Inflammatory macrophage treated with lipopolysaccharide for 4 hours (primary cell): ENCODE data around the gene ACSF2.
"Not testable (repeated sequence)": the region's sequence is repeated elsewhere in the genome, so short reads cannot be mapped to it uniquely, and the experiment has no call there.

Experiments
- DNase-seq: peaks from one replicate; pipeline ENCODE4 v3.0.0-alpha.2; 2020

ACSF2 gene

DNA sequence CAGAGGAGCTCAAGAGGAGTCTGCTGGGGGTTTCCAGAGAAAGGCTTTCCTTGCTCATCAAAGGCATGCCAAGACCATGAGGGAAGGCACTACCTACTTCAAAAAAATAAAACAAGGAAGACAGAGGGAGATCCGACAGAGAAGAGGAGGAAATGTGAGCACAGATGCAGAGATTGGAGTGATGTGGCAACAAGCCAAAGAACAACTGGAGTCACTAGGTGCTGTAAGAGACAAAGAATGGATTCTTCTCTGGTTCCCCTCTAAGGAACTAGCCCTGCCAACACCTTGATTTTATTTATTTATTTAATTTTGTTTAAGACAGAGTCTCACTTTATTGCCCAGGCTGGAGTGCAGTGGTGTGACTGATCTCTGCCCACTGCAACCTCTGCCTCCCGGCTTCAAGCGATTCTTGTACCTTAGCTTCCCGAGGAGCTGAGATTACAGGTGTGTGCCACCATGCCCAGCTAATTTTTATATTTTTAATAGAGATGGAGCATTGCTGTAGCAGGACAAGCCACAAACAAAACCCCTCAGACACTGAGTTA lies 13.8 kb upstream of the ACSF2 start:
- no peak for DNase-seq

DNA sequence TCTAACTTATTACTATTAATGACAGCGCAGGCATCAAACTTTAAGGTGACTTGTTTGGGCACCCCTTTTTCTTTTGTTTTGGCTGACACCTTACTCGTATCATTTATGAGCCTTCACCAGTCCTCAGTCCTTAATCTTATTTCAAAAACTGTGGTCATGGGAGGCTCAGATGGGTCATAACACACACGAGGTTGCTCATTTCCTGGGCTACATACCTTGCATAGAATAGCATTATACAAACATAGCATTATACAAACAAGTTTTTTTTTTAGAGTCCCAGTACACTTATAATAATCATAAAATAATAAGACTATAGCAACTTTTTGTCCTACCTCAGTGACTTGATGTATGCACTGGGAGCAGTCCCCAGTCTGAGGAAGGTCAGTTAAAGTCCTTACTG lies 11.2 kb upstream of the ACSF2 start:
- DNase-seq = no peak

DNA sequence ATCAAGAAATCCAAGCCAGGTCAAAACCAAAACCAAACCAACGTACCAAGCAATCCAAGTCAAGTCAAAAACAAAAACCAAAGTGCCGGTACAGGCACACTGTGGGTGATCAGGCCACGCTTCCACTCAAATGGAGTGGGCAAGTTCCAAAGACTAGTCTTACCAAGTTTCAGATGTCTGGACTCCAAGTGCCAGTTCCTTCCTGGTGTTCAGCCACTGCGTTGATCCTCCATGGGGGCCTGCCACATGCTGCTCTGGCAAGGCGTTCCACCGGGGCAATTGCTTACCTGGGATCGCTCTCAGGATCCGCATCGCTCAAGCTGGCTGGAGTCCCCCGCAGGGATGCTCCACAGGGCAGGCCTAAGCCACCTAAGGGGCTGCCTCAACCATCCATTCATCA lies 6.4 kb upstream of the ACSF2 start:
- not testable (repeated sequence) for DNase-seq

DNA sequence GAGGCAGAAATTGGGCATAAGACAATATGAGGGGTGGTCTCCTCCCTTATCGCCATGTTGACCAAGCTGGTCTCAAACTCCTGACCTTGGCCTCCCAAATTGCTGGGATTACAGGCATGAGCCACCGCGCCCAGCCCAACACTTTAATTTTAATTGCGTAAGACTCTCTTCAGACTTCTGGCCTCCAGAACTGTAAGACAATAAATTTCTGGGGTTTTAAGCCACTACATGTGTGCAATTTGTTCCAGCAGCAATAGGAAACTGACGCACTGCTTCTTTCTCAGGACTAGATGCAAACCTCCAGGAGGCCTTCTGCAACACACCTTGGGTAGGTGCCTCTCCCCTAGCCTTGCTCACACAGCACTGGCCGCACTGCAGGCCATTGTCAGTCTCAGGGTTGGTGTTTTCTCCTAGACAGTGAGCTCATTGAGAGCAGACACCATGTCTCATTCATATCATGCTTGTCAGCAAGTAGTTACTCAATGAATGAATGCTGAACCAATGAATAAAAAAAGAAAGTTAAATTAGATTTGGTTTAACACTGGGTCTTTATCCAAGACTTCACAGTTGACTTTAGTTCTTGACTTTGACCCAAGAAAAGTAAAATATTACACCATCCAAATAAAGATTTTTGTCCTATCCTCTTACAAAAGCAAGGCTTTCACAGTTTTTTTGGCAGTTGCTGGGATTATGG lies 5.5 kb upstream of the ACSF2 start:
- DNase-seq = no peak

DNA sequence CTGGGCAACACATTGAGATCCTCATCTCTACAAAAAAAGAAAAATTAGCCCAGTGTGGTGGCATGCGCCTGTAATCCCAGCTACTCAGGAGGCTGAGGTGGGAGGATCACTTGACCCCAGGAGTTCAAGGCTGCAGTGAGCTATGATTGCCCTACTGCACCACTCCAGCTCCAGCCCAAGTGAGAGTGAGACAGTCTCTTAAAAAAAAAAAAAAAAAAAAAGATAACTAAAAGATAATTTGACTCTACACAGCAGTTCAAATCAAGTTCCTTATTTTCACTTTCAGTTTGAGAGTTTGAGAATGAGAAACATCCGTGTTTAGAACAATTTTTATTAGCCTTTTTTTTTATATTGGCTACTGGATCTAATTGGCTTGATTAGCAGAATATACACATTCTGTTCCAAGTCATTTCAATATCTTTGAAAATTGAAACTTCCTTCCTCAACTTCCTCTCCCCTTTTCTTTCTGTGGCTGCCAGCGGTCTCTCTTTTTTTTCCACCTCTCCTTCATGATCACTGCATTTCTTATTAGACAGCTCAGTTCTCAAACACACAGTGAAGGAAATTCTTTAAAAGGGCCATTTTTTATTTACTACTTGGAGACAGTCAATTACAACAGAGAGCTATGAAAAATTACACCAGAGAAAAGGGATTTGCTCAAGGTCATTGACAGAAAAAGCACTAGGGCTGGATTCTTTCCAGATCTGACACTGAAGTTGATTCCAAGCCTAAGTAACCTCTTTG lies 4.5 kb upstream of the ACSF2 start:
- peak; percentile 81 for DNase-seq

DNA sequence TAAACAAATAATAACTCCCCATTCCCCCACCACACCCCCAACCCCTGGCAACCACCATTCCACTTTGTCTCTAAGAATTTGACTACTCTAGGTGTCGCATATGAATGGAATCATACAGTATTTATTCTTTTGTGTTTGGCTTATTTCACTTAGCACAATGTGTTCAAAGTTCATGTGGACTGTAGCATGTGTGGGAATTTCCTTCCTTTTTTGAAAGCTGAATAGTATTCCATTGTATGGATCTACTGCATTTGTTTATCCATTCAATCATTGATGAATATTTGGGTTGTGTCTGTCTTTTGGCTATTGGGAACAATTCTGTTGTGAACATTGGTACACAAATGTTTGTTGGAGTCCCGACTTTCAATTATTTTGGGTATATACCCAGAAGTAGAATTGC lies 3.3 kb upstream of the ACSF2 start:
- DNase-seq = no peak

DNA sequence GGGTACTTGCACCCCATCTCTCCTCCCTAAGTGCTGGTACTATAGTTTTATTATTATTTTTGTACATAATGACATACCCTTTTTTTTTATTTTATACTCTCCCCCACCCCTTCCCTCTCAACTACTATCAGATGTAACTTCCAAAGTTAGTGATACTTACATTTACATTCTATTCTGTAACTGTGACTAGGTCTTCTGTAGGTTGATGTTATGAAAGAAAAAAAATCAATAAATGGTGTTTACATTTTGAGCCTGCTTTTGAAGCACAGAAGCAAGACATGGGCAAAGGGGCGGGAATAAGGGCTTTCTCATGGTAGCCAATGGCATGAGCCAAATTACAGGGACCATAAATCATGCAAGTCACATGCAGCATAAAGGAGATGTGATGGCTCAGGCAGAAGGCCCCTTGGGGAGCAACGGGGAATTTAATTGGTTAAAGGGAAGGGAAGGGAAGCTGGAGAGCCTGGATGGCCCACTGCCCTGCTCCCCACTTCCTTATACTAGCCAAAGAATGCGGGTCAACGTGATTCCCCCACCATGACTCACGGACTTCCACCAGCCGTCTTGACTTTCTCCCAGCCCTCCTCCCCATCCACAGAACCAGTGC lies 2.4 kb upstream of the ACSF2 start:
- DNase-seq = peak; percentile 68

DNA sequence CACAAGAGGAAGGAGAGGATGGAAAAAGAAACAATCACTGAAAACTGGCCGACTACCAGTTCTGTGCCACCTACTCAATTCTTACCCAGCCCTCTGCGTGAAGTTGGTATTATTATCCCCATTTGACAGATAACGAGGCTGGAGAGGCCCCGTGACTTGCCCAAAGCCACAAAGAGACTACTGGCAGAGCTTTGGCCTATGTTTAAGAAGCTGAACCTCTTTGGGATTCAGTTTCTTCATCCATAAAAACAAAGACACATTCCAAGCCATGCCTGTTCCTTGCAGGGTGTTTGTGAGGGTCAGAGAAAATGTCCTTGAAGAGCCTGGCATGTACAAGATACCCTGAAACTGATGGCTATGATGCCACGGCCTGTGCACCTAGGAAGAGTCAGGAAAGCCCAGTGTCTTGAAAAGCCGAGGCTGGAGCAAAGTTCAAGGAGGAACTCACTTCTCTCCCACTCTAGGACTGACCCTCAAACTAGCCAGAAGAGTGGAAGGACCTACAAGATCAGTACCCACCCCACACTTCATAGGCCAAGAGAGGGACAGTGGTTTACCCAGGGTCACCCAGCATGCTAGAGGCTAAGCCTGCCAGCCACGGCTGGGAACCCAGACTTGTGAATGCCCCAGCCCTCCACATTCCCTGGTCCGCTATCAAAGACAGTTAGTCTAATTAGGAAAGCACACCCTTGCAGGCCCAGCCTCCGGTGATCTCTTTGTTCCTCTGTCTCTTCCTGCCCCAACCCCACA lies 1.6 kb upstream of the ACSF2 start:
- DNase-seq = peak; percentile 2

DNA sequence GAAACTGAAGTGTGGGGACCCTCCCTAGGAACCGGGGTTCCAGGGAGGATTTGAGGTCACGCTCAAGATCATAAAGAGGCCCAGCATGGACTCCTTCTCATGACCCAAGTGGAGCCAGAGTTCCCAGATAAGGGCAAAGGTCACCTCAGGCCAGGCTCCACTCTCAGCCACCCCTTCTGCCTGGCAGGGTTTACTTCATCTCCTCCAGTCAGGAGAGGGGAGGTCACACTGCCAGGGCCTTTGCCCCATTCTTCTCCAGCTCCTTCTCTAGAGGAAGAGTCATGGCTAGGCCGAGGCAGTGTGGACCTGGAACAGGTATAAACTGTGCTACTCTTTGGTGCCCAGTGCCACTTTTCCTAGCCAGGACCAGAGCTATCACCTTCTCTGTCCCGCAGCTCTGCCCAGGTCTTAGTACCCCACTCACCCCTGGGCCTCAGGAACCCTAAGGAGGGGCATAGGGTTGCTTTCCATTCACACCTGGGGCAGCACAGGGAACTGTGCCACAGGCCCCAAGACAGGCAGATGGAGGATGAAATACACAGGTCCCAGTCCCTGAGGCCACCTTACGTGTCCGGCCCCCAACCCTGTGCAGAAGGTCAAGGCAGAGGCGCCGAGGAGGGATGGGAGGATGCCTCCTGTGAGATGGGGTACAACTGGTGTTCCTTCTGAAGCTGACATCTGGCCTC lies 879 bp upstream of the ACSF2 start:
- peak; percentile 8 for DNase-seq

DNA sequence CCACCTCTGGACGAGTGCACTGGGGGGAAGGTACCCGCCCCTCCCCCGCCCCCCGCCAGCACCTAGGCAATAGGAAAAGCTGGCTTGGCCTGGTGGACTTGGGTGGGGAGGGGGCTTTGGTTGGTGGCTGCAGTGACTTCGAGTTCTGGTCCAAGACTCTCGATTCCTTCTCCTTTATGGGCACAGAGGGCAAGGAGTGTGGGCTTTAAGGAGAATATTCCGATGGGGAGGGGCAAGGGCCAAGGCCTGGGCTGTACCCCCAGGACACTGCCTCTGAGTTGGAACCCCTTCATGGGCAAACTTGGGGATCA lies 409 bp downstream of the ACSF2 start:
- DNase-seq = no peak

DNA sequence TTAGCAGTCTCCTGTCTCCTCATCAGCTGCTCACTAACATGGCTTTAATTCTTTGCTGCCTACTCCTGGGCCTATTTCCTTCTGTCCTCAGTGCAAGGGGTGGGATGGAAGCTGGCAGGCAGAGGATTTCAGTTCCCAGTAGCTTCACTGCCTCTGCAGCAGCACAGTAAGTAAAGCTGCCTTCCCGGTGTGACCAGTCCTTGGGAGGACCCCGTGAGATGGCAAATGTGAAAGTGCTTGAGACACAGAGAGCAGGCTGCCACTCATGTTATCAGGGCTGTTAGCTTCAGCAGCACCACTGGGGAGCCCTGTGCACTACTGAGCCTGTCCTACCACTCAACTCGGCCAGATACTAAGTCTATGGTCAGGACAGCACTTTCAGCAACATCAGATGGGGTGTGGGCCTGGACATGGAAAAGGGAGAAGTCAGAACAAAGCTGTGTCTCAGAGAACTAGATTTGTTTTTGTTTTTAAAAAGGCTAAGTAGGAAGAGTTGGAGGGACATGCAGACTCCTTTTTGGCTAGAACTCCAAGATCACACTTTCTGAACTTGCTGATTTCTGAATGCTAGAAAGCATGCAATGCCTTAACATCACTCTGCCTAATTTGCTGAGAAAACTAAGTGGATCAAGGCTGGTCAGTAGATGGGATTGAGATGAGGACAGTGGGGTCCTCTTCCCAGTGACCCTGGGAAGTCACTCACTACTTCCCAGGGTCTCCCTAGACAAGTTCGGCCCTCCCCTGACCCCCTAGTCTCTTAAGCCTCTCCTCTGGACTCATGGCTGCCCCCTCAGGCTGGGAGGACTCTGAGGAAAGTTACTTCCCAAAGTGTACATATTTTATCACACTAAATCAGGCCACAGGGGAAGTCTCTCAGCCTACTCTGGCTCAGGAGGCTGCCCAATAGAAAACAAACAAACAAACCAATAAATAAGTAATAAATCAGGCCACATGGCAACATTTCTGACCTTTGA lies 1.1 kb downstream of the ACSF2 start:
- DNase-seq = peak; percentile 68

DNA sequence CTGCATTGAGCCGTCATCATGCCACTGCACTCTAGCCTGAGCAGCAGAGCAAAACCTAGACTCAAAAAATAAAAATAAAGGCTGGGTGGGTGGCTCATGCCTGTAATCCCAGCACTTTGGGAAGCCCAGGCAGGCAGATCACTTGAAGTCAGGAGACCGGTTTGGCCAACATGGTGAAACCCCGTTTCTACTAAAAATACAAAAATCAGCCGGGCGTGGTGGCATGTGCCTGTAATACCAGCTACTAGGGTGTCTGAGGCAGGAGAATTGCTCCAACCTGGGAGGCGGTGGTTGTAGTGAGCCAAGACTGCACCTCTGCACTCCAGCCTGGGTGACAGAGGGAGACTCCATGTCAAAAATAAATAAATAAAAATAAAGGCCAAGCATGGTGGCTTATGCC lies 2.1 kb downstream of the ACSF2 start:
- DNase-seq = not testable (repeated sequence)

DNA sequence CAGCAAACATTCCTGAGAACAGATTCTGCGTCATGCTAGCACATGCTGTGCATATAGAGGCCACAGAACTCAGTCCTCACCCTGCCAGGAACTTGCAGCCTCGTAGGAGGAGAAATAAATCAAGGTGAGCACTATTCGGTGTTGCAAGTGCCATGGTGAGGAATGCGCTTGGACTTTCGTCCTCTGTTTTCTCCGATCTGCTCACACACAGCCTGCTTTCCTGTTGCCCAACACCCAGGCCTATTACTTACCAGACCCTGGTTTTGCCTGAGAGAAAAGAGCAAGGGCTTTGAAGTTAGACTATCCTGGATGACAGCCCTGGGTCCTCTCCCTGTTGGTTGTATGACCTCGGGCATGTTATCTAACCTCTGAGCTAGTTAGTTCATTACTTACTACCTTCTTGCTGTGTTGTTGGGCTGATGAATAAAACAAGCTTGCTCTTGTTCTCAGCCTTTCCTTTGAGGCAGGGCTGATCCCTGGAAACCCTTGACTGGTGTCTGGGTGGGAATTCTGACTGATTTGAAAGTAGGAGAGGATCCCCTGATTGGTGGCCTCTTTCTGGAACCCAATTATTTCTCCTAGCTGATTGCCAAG lies 2.9 kb downstream of the ACSF2 start:
- no peak for DNase-seq

DNA sequence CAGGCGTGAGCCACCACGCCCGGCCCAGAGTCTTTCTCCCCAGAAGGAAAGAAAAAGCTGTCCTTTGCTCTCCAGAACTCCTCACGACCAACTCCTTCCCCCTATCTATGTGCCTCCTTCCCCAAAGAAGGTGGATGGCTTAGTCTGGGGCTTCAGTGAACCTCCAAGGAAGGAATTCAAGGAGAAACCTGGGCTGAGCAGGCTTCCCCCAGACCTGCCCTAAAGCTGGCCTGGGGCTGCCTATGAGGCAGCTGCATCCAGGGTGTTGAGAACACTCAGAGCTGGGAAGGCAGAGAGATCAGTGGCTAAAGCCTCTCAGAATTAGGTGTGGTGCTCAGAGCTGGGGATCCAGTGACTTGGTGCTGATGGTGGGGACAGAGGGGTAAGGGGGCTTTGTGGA lies 3.8 kb downstream of the ACSF2 start:
- DNase-seq = no peak

DNA sequence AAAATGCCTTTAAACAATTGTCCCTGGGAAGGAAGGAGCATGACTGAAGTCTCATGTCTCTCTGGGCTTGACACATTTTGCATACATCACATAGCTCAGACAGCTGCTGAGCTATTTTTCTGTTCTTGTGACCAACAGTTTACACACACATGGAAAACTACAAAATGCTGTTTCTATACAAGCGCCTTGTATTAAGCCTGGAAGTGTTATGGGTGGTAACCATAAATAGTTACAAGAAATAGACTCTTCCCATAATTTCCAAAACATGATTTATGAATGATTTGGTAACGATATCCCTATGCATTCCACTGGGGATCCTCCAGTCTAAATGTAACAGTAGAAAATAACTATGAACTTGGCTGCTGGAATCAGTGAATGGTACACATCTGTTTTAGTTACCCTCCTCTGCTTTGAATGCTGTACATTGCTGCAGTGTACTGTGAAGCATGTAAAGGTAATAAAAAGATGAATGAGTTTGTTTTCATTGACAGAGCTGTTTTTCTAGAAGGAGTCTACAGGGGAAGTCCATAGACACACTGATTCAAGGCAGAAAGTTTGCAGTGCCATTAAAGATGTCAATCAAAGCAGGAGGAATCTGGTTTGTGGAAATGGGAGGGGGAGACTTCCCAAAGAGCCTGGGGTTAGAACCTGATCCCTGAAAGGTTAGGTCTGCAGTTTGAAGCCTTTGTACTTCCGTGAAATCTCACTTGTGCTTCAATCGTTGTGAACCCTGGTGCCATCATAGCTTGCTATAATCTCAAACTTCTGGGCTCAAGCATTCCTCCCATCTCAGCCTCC lies 5.0 kb downstream of the ACSF2 start:
- DNase-seq = no peak

DNA sequence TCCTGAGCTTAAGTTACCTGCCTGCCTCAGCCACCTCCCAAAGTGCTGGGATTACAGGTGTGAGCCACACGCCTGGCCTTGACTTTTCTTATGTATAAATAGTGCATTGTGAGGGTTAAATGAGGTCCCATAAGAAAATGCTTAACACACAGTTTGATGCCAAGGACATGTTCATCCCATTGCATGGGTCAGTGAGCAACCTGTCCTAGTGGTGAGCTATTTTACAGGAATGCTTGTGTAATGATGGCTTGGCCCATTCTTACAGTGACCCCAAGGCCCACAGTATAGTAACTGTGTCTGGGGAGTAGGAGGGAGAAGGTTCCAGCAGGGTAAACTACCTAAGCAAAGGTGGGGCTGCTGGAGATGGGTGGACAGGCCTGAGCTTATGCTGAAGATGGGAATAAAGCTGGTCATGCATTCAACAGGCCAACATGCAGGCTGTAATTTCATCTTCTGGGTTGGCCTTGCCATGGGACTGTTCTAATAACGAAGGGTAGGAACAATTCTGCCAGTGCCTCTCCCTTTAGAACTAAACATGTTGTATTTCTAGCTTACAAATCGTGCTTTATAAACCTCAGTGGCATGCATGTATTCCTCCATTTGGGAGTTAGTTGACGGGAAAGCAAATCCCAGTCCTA lies 6.2 kb downstream of the ACSF2 start:
- no peak for DNase-seq

DNA sequence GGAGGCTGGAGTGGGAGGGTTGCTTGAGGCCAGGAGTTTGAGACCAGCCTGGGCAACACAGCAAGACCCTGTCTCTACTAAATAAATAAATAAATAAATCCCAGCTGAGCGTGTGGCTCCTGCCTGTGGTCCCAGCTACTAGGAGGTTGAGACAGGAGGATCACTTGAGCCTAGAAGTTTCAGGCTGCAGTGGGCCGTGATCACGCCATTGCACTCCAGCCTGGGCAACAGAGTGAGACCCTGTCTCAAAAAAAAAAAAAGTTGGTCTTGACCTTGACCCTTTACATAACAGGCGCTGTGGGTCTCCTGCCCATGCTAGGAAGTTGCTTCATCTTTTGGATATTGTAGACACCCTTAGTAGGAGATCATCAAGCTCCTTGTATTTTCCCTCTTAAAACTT lies 11.4 kb downstream of the ACSF2 start:
- DNase-seq = no peak

DNA sequence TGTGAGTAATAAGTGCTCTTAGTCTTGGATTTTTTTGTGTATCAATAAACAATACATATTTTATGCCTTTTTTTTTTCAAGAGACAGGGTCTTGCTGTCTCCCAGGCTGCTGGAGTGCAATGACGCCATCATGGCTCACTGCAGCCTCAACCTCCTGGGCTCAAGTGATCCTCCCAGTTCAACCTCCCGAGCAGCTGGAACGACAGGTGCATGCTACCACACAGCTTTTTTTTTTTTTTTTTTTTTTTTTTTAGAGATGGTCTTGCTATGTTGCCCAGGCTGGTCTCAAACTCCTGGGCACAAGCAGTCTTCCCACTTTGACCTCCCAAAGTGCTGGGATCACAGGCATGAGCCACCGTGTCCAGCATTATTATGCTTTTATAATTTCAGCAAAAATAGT lies 13.0 kb downstream of the ACSF2 start:
- DNase-seq = no peak

DNA sequence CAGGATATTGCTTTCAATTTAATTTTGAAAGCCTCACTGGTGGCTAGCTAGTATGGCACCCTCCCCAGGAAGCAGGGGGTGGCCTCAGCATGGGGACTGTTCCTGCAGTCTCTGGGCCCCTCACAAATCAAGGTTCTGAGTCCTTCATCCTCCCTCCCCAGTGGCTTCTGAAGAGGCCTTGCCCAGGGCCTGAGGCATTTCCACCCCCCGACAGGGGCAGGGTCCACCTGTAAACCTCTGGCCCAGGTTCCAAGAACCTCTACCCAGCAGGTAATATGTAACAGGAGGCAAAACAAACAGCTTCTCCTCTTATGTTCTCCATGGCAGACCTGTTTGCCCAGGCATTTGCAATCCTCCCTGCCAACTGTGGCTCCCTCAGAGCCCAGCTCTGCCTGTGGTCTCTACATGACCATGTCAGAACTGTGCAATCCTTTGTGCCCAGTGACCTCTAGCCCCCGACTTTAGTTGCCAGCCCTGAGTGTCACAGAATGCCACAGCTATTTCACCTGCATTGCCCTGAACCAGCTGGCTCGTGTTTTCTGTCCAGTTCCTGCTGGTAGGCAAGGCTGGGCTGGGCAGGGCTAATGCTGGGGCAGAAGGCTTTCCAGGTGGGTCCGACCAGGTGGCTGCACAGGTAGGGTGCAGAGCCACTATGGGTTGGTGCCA lies 14.3 kb downstream of the ACSF2 start:
- no peak for DNase-seq
